NCI-H1105 treated with DMSO at 0.1 percent for 48 hours (cell line): ENCODE measurements around the gene KIDINS220.
A peak's percentile ranks its signal among the peaks of the same experiment; 100 is the strongest.

ENCODE experiments used
- DNase-seq: peaks from one replicate; lab custom pipeline; 2025; lab: John Stamatoyannopoulos, UW

Gene KIDINS220

GRCh38 chr2:8836971-8837794 lies at the start of gene KIDINS220:
Gene KIDINS220, minus strand, starts transcription at chr2:8837613. Its CDS starts 10,520 bp downstream, at chr2:8827093.
- DNase-seq = peak; percentile 73

GRCh38 chr2:8886876-8887275 lies 49.5 kb upstream of the KIDINS220 start:
- DNase-seq = peak; percentile 40

GRCh38 chr2:8886202-8886518 lies 48.7 kb upstream of the KIDINS220 start:
- DNase-seq = no peak

GRCh38 chr2:8885449-8886201 lies 48.2 kb upstream of the KIDINS220 start:
- DNase-seq = no peak

- no peak for DNase-seq
These were observed 47.4 kb upstream of the KIDINS220 start for GRCh38 chr2:8884812-8885211.

GRCh38 chr2:8882094-8882493 lies 44.7 kb upstream of the KIDINS220 start:
- no peak for DNase-seq

GRCh38 chr2:8877894-8878293 lies 40.5 kb upstream of the KIDINS220 start:
- DNase-seq = no peak

- DNase-seq = no peak
These were observed 39.9 kb upstream of the KIDINS220 start for GRCh38 chr2:8877332-8877731.

- no peak for DNase-seq
These were observed 39.2 kb upstream of the KIDINS220 start for GRCh38 chr2:8876628-8877027.

- peak; percentile 34 for DNase-seq
These were observed 35.5 kb upstream of the KIDINS220 start for GRCh38 chr2:8872821-8873432.

- no peak for DNase-seq
These were observed 33.0 kb upstream of the KIDINS220 start for GRCh38 chr2:8870441-8870840.

- no peak for DNase-seq
These were observed 29.9 kb upstream of the KIDINS220 start for GRCh38 chr2:8867363-8867762.

GRCh38 chr2:8863331-8863953 lies 26.0 kb upstream of the KIDINS220 start:
- DNase-seq = no peak

GRCh38 chr2:8862230-8862629 lies 24.8 kb upstream of the KIDINS220 start:
- DNase-seq = no peak

GRCh38 chr2:8861797-8862196 lies 24.4 kb upstream of the KIDINS220 start:
- DNase-seq = no peak

- DNase-seq = no peak
These were observed 22.8 kb upstream of the KIDINS220 start for GRCh38 chr2:8860239-8860638.

GRCh38 chr2:8858910-8859309 lies 21.5 kb upstream of the KIDINS220 start:
- no peak for DNase-seq

- DNase-seq = no peak
These were observed 20.9 kb upstream of the KIDINS220 start for GRCh38 chr2:8858264-8858663.

GRCh38 chr2:8857709-8858108 lies 20.3 kb upstream of the KIDINS220 start:
- DNase-seq = peak; percentile 4

GRCh38 chr2:8856176-8856575 lies 18.8 kb upstream of the KIDINS220 start:
- DNase-seq = no peak

GRCh38 chr2:8855010-8855409 lies 17.6 kb upstream of the KIDINS220 start:
- DNase-seq = no peak

GRCh38 chr2:8853426-8853825 lies 16.0 kb upstream of the KIDINS220 start:
- DNase-seq = no peak
